ENCODE results near the gene UNC50.

GRCh38 chr2:98583816-98584618 lies 24.4 kb upstream of the UNC50 start:
- TF ChIP-seq CTCF (IDR thresholded peaks at IDR 0.05) (no peak), EZH2 (IDR thresholded peaks at IDR 0.05) (no peak)
